GM06990 (cell line): ENCODE data around the gene CA5A.
"Not testable (repeated sequence)": the region's sequence is repeated elsewhere in the genome, so short reads cannot be mapped to it uniquely, and the experiment has no call there.

Source experiments
- DNase-seq: peaks from one replicate; pipeline ENCODE4 v3.0.0-alpha.2; 2011; ENCODE audit not compliant: insufficient read length; ENCODE audit errors: extremely low read depth
- H3K27me3 ChIP-seq: replicated peaks from 2 replicates; pipeline ENCODE4 v1.6.0; 2011; ENCODE audit warnings: low read length; ENCODE audit not compliant: control insufficient read depth, insufficient read depth
- H3K36me3 ChIP-seq: 2 replicates; pipeline ENCODE4 v1.5.1; 2011; ENCODE audit warnings: low read length; ENCODE audit not compliant: control insufficient read depth, insufficient read depth
- H3K4me3 ChIP-seq: replicated peaks from 2 replicates; pipeline ENCODE4 v1.5.1; 2011; ENCODE audit warnings: low read depth, mild to moderate bottlenecking, control low read depth, low read length
- CTCF ChIP-seq: IDR thresholded peaks from 2 replicates; pipeline ENCODE4 v1.5.1; 2011; ENCODE audit warnings: low read length, control low read depth, mild to moderate bottlenecking, inconsistent platforms; ENCODE audit not compliant: insufficient read depth, poor library complexity, severe bottlenecking

CA5A gene

GRCh38 chr16:87917503-87917902 is 18.8 kb downstream of the CA5A start:
- DNase-seq = no peak
- Histone ChIP-seq H3K36me3 (no peaks in the 10 kb centered on the region), H3K4me3 (no peak overlapping the region), H3K27me3 (no peaks in the 10 kb centered on the region)
- no peak for TF ChIP-seq CTCF

GRCh38 chr16:87914812-87915211 is 21.5 kb downstream of the CA5A start:
- Histone ChIP-seq H3K27me3 (no peaks in the 10 kb centered on the region; the same call in 1 of the 2 replicates), H3K36me3 (no peaks in the 10 kb centered on the region), H3K4me3 (no peak overlapping the region)
- TF ChIP-seq CTCF = no peak
- no peak for DNase-seq

GRCh38 chr16:87914021-87914725 is 22.2 kb downstream of the CA5A start:
- not testable (repeated sequence) for H3K36me3 ChIP-seq, H3K27me3 ChIP-seq, H3K4me3 ChIP-seq, DNase-seq

- H3K4me3 ChIP-seq, H3K27me3 ChIP-seq, H3K36me3 ChIP-seq, DNase-seq: not testable (repeated sequence)
These were observed 23.6 kb downstream of the CA5A start for GRCh38 chr16:87912691-87913090.

GRCh38 chr16:87911106-87911763 is 25.1 kb downstream of the CA5A start:
- H3K36me3 ChIP-seq, DNase-seq, H3K4me3 ChIP-seq, H3K27me3 ChIP-seq: not testable (repeated sequence)

GRCh38 chr16:87909203-87909935 is 27.0 kb downstream of the CA5A start:
- DNase-seq = peak; percentile 86
- H3K4me3 ChIP-seq, H3K27me3 ChIP-seq, H3K36me3 ChIP-seq: not testable (repeated sequence)
- TF ChIP-seq CTCF = peak; percentile 91

GRCh38 chr16:87908101-87908500 is 28.2 kb downstream of the CA5A start:
- H3K36me3 ChIP-seq, H3K4me3 ChIP-seq, DNase-seq, H3K27me3 ChIP-seq: not testable (repeated sequence)

GRCh38 chr16:87905521-87905920 is 30.8 kb downstream of the CA5A start:
- DNase-seq, H3K27me3 ChIP-seq: not testable (repeated sequence)

GRCh38 chr16:87904963-87905362 is 31.4 kb downstream of the CA5A start:
- DNase-seq, H3K4me3 ChIP-seq, H3K27me3 ChIP-seq, H3K36me3 ChIP-seq: not testable (repeated sequence)

More at GRCh38 chr16:87905521-87905920, 30.8 kb downstream of the CA5A start:
- not testable (repeated sequence) for H3K4me3 ChIP-seq, H3K36me3 ChIP-seq

- DNase-seq, H3K27me3 ChIP-seq, H3K4me3 ChIP-seq, H3K36me3 ChIP-seq: not testable (repeated sequence)
These were observed 35.8 kb downstream of the CA5A start for GRCh38 chr16:87900489-87900888.
